ENCODE measurements around the gene WNT3A.

The WNT3A gene

GRCh38 chr1:227999056-227999930 is 7.5 kb upstream of the WNT3A start:
- peak; percentile 38 for DNase-seq (ENCODE audit: low read depth)

DNA sequence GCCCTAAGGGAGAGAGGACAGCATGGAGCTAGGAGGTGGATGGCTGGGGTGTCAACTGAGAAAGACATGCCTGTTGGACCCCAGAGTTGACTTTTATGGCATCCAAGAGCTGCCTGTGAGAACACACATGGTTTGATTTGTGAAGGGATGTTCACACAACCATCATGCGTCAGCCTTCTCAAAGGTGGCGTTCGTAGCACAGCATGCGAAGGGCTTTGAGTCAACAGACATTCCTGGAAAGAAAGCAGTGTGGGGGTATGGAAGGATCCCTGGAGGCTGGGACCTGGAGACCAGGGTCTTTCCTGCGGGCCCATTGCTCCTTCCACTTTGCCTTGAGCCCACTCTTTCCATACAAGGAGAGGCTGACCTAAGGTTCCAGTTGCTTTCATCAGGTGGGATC is 6.4 kb upstream of the WNT3A start:
- no peak for DNase-seq (ENCODE audit: low read depth)

DNA sequence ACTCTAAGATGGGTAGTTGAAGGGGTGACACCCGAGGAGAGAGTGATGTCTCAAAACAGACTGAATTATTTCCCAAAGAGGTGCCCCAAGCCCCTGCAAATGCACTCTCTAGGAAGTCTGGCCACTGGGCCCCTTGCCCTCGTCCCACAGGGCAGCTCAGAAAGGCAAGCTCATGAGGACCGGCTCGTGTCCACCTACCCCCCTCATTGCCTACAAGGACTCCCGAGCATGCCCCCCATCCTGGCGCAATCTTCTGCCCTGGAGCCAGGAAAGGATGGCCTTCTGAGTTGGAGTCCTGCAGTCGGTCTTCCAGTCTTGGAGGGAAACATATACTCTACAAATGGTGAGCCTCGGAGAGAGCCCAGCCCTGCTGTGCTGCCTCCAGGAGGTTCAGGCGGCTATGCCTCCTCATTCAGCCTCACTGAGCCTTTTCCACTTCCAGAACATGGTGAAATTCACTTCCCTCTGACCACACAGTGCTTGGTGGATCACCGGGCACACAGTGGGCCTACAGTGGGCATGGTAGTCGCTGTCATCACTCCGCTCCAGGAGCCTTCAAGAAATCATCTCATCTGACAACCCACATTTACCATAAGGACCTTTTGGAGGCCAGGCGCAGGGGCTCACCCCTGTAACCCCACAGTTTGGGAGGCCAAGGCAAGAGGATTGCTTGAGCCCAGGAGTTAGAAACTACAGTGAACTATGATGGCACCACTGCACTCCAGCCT is 5.8 kb upstream of the WNT3A start:
- no peak for DNase-seq (ENCODE audit: low read depth)

GRCh38 chr1:228001738-228002535 is 4.9 kb upstream of the WNT3A start:
- no peak for DNase-seq (ENCODE audit: low read depth)

- DNase-seq (ENCODE audit: low read depth): no peak
Observed at GRCh38 chr1:228002792-228003191, 4.0 kb upstream of the WNT3A start.

DNA sequence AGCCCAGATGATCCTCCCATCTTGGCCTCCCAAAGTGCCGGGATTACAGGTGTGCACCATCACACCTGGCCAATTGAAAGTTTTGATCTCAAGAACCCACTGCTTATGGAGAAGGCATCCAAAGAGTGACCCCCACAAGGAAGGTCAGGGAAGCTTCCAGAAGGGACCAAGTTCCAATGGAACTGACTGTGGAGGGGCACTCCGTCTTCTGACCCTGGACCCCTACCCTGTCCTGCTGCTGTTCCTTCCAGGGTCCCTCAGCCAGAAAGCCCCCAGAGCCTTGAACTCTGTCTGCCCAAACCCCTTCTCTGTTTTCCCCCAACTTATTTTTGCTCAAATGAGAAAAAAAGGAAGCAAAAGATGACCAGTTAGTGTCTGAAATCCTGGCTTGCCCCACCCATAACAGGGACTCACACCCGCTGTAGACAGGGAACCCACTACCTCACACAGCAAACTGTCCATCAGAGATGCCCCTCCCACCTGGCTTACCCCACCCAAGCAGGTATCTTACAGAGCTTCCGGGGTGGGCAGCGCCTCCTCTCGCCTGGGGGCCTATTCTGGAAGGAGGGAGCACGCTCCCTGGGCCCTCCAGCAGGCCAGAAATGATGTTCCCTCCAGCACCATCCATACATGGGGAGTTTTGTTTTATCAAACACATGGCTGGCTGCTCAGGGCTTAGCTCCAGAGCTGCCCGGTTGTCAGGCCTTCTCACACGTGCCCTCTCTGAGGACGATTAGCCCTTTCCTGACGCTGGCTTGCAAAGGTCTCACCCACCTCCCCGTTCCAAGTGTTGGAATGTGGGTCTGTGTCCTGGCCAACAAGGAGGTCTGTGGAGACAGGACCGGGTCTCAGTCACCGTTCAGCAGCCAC is 3.1 kb upstream of the WNT3A start:
- no peak for DNase-seq (ENCODE audit: low read depth)

- DNase-seq (ENCODE audit: low read depth): no peak
Observed at GRCh38 chr1:228004331-228004855, 2.4 kb upstream of the WNT3A start.

GRCh38 chr1:228004856-228005462 is 1.8 kb upstream of the WNT3A start:
- DNase-seq (ENCODE audit: low read depth): no peak

- DNase-seq (ENCODE audit: low read depth): no peak
Observed at GRCh38 chr1:228005511-228006033, 1.2 kb upstream of the WNT3A start.

DNA sequence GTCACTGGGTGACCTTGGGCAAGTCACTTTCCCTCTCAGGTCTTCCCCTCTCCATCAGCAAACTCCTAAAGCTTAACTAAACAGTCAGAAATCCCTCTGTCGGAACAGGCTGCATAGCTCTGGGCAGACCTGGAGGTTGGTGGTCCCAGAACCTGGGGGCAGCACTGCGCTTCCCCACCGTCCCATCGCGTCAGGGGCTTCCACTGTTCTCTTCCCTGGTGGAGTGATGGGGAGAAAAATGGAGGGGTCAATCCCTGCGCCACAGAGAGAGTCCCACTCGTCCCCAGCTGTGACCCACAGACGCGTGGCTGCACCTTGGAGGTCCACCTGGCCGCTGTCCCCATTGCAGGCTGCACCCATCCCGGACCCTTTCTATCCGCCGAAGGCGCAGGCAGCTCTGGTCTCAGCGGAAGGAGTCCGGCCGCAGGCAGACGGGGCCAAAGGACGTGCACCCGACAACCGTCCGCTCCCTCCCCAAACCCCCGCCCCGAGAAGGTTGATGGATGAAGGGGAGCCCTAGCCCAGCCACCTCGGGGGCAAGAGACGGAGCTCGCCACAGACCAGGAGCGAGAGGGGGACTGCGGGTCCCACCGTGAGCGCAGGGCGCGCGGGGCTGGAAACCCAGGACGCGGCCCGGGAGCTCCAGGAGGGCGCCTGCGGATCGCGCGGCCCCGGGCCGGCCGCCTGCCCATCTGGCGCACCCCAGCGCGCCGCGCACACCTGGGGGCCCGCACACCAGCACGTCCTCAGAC is 588 bp upstream of the WNT3A start:
- DNase-seq (ENCODE audit: low read depth): no peak

- DNase-seq (ENCODE audit: low read depth): no peak
Observed at GRCh38 chr1:228007049-228007800, 427 bp downstream of the WNT3A start.

- no peak for DNase-seq (ENCODE audit: low read depth)
Observed at GRCh38 chr1:228007801-228008341, 1.1 kb downstream of the WNT3A start.

GRCh38 chr1:228008391-228009115 is 1.8 kb downstream of the WNT3A start:
- DNase-seq (ENCODE audit: low read depth): no peak

DNA sequence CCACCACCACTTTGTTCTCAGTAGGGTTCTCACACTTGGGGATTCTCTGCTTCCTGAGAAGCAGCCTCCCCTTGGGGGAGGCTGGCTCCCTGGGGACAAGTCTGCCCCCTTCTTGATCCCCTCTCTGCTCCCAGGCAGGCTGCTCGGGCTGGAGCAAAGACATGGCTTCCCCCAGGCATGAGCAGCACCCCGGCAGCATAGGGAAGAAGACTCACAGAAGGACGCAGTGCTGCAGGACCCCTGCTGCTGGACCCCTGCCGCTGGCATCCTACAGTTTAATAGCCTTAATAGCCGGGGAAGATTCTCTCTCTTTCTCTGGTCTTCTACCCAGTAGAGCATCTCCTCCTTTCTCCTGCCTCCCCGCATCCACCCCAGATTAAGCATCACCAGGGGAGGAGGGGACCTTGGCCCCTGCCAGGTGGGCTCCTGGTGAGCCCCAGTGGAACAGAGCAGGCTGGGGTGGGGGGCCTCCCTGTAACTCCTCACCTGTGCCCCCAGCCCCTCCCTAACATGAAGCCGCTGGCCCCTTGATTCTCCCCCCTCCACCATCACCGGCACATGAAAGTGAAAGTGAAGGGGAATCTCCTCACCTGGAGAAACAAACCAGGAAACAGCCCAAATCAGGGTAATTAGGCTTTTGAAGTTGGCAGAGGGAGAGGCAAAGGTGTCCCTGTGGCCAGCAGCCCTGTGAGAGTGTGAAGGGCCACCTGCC is 2.5 kb downstream of the WNT3A start:
- no peak for DNase-seq (ENCODE audit: low read depth)

DNA sequence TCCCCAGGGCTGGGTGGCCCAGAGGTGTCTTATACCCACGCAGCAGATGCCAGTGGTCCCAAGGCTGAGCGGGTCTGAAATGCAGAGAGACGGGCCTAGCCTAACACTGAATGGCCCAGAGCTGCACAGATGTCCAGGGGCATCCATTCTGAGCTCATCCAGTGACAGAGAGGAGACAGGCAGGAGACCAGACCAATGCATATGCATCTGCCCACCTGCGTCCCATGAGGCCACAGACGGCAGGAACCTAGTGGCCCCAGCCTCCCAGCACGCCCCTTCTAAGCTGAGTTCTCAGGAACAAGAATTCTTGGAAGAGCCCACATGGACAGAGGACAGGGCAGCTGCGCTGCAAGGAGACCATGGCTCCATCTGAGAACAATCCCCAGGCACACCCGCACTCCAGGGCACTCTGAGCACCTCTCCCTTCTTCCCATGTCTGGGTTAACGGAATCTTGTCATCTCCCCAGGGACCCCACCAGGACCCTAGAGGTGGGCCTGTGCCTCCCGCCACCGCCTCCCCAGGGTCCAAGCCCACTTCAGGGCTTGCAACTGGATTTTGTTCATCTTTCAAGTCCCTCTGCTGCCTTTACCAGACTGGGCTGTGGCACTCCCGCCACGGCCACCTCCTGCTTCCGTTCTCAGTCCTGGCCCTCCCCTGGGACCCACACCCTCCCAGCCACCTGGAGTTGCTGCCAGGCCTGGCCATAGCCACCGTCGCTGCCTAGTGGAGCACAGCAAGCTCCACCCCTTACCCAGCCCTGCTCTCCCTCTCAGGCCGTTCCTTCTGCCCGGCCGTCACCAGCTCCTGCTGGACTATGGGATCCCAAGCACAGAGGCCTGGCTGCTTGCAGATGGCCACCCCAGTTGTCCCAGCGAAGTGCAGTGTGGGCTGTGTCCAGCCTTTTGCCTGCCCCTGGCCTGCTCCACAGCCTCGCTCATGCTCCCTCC is 3.3 kb downstream of the WNT3A start:
- DNase-seq (ENCODE audit: low read depth): no peak

DNA sequence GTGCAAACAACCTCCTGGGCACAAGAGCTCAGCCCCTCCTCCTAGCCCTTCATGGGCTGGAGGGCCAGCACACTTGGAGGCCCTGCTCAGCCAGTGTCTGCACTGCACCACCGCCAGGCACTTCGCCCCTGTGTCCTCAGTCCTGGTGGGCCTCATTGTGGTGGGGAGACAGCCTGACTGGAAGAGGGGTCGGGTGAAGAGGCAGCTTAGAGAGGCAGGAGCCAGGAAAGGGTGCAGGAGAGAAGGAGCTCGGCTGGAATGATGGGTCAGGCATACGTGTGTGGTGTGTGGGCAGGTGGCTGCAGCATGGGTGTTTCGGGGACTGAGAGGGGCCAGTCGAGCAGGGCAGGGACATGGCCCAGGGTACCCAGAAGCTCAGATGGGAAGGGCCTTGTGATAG is 4.1 kb downstream of the WNT3A start:
- no peak for DNase-seq (ENCODE audit: low read depth)

Data from activated T-helper 1 cell treated with Interleukin-2 at 50 U/mL for 16 hours (primary cell).